DMS 273 treated with DMSO at 0.1 percent for 48 hours (cell line): Measurements from ENCODE around the gene TMBIM4.
A peak's percentile ranks its signal among the peaks of the same experiment; 100 is the strongest.

Experiments used
- DNase-seq: peaks from one replicate; lab custom pipeline; 2025; lab: John Stamatoyannopoulos, UW

The TMBIM4 gene

GRCh38 chr12:66140731-66141130 is 29.1 kb downstream of the TMBIM4 start:
- no peak for DNase-seq

GRCh38 chr12:66139328-66139727 is 30.5 kb downstream of the TMBIM4 start:
- DNase-seq: no peak

- DNase-seq: no peak
Measured at GRCh38 chr12:66137937-66138336, 31.9 kb downstream of the TMBIM4 start.

GRCh38 chr12:66132408-66132807 is 37.4 kb downstream of the TMBIM4 start:
- no peak for DNase-seq

- DNase-seq: no peak
Measured at GRCh38 chr12:66131067-66131688, 38.6 kb downstream of the TMBIM4 start.

- peak; percentile 32 for DNase-seq
Measured at GRCh38 chr12:66130267-66131066, 39.3 kb downstream of the TMBIM4 start, which contains the start of gene LLPH. LLPH (minus strand) TSS chr12:66130750; CDS start chr12:66129106, 1,644 bp downstream.

- DNase-seq: no peak
Measured at GRCh38 chr12:66129934-66130266, 39.9 kb downstream of the TMBIM4 start.

GRCh38 chr12:66127650-66128049 is 42.1 kb downstream of the TMBIM4 start:
- DNase-seq: no peak

- no peak for DNase-seq
Measured at GRCh38 chr12:66120477-66120876, 49.3 kb downstream of the TMBIM4 start.

- DNase-seq: no peak
Measured at GRCh38 chr12:66119870-66120241, 49.9 kb downstream of the TMBIM4 start.

- no peak for DNase-seq
Measured at GRCh38 chr12:66119229-66119869, 50.4 kb downstream of the TMBIM4 start.

- no peak for DNase-seq
Measured at GRCh38 chr12:66118240-66118891, 51.4 kb downstream of the TMBIM4 start.

- DNase-seq: no peak
Measured at GRCh38 chr12:66117242-66117641, 52.6 kb downstream of the TMBIM4 start.

GRCh38 chr12:66115071-66115600 is 54.7 kb downstream of the TMBIM4 start:
- DNase-seq: no peak

- DNase-seq: no peak
Measured at GRCh38 chr12:66113471-66113870, 56.3 kb downstream of the TMBIM4 start.

GRCh38 chr12:66111605-66112004 is 58.2 kb downstream of the TMBIM4 start:
- no peak for DNase-seq

- no peak for DNase-seq
Measured at GRCh38 chr12:66109056-66109455, 60.7 kb downstream of the TMBIM4 start.

GRCh38 chr12:66108386-66108785 is 61.4 kb downstream of the TMBIM4 start:
- DNase-seq: no peak

GRCh38 chr12:66107451-66107915 is 62.3 kb downstream of the TMBIM4 start:
- DNase-seq: peak; percentile 31

- no peak for DNase-seq
Measured at GRCh38 chr12:66103016-66103913, 66.5 kb downstream of the TMBIM4 start.

- DNase-seq: no peak
Measured at GRCh38 chr12:66092559-66093269, 77.1 kb downstream of the TMBIM4 start.
